D721Med (cell line): ENCODE data around the gene GALNT10.

Source experiments
- DNase-seq: peaks from one replicate; pipeline ENCODE4 v3.0.0; 2011; ENCODE audit warnings: low spot score; ENCODE audit not compliant: insufficient read length
- FAIRE-seq: peaks from 2 replicates; lab custom pipeline; 2011; peaks lifted over from hg19 to GRCh38; lab: Jason Lieb, UNC
- TF ChIP-seq, protein P1 (sequence below): IDR thresholded peaks from 2 replicates; pipeline ENCODE4 v1.5.1; 2012; ENCODE audit warnings: mild to moderate bottlenecking, control low read depth; ENCODE audit not compliant: insufficient read depth; ENCODE audit errors: missing control alignments

The GALNT10 gene

DNA sequence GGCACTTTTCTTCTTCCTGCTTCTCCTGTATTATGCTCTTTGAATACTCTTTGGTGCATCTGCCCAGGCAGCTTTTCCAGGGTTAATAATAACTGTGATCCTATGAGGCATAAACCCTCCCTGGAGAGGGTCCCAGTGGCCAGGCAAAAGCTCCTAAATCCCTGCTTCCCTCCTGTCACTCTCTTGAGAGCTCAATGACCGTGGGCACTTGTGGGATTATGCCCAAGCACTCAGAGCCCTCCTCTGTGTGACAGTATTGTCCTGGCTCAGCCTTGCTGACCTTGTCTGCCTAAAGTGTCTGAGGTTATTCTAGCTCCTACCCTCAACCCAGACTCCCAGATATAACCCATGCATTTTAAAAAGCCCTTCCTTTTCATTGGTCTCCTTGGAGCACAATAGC is 51.9 kb downstream of the GALNT10 start:
- TF ChIP-seq, protein P1, sequence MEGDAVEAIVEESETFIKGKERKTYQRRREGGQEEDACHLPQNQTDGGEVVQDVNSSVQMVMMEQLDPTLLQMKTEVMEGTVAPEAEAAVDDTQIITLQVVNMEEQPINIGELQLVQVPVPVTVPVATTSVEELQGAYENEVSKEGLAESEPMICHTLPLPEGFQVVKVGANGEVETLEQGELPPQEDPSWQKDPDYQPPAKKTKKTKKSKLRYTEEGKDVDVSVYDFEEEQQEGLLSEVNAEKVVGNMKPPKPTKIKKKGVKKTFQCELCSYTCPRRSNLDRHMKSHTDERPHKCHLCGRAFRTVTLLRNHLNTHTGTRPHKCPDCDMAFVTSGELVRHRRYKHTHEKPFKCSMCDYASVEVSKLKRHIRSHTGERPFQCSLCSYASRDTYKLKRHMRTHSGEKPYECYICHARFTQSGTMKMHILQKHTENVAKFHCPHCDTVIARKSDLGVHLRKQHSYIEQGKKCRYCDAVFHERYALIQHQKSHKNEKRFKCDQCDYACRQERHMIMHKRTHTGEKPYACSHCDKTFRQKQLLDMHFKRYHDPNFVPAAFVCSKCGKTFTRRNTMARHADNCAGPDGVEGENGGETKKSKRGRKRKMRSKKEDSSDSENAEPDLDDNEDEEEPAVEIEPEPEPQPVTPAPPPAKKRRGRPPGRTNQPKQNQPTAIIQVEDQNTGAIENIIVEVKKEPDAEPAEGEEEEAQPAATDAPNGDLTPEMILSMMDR: no peak
- no peak for FAIRE-seq
- no peak for DNase-seq

DNA sequence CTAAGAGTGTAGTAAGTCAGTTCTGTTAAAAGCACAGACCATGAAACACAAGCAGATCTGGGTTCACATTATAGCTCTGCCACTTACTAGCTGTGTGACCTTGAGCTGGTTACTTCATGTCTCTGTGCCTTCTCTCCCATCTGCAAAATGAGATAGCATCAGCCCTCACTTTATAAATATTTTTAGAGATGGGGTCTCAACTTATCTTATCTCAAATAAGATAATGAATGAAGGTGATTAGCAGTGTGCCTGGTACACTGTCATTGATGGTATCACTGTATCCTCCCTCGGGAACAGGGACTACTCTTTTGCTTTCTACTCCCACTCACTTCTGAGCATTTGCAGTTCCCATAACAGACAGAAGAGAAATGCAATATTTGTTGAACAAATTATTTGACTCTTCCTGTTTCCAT is 52.4 kb downstream of the GALNT10 start:
- DNase-seq (no peak), FAIRE-seq (no peak)
- TF ChIP-seq, protein P1: no peak

DNA sequence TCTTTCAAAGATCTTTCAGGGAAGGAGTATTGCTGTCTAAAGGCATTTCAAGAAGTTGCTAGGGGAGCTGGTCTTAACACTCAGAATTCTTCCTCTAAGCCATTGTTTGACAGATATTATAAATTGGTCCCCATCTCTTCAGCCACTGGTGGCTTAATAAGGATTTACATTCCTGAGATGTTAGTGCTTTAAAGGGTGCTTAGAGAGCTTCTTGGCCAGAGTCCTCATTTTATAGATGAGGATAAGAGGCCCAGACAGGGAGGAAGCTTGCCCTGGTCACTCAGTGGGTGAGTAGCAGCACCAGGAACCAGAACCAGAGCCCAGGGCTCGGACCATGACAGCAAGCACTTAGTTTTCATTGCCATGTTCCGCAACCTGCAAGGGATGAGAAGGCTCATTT is 53.2 kb downstream of the GALNT10 start:
- DNase-seq: no peak
- no peak for FAIRE-seq
- TF ChIP-seq, protein P1: no peak

DNA sequence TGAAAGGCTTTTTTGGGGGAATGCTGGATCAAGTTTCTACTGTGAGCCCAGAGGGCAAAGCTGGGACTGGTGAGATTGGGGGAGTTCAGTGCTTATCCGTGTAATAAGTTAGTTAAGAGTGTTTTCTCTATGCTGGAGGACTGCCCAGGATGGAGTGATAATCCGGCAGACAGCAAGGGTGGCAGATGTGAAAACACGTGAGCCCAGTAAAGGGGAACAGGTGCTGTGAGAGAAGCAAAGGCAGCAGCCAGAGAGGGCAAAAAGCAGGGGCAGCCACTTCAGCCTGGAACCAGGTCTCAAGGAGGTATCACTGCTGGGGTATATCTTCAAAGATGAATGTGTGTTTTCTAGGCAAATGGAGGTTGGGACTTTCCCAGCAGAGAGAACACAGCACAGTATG is 53.9 kb downstream of the GALNT10 start:
- TF ChIP-seq, protein P1: no peak
- no peak for DNase-seq
- FAIRE-seq: no peak

DNA sequence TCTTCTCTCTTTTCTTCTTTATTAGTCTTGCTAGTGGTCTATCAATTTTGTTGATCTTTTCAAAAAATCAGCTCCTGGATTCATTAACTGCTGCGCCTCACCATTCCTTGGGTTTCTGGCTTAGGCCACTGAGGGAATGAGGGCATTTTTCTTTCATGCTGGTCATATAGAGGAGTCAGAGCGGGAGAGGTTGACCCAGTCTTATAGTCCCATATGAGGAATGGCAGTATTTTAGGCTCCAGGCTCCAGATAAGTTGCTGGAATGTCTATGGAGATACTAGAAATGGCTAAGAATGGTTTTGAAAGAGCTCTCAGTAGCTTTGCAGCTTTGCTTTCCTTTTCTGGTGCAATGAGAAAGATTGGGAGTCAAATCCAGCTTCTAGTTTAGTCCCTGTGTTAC is 58.2 kb downstream of the GALNT10 start:
- DNase-seq (no peak), FAIRE-seq (no peak)
- TF ChIP-seq, protein P1: no peak

DNA sequence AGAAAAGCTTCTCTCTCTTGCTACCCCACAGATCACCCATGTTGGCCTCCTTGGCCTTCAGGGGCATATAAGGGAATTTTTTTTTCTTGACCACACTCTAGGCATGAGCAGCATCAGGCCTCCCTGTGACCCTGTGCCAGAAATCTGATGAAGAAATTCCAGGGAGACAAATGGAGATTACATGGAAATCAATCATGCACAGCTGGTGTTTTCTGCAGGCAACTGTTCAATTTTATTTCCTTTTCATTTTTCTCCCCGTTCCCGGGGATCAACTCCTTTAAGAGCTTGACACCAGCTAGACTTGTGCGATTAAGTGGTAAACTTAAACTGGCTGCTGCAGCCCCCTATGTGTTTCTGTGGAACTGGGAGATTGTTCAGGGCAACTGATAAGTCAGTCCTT is 59.3 kb downstream of the GALNT10 start:
- TF ChIP-seq, protein P1: no peak
- DNase-seq (no peak), FAIRE-seq (no peak)

DNA sequence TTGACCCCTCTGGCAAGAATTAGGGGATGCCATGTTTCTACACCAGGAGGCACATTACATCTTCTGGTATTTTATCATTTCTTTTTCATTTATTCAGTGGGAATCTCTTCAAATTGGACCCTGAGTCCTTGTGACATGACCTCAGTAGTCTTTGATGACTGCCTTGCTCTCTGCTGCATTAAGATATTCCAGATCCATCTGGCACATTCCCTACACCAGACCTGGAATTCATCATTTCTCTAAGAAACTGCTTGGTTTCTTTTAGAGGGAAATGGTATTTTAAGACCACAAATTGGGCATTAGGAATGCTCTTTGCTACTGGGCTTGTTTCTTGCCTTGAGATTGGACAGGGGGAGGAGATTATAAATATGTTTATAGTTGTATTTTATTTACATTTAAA is 61.0 kb downstream of the GALNT10 start:
- DNase-seq: no peak
- TF ChIP-seq, protein P1: no peak
- FAIRE-seq: no peak
